Measurements from ENCODE around the gene PI4KB.

DNA sequence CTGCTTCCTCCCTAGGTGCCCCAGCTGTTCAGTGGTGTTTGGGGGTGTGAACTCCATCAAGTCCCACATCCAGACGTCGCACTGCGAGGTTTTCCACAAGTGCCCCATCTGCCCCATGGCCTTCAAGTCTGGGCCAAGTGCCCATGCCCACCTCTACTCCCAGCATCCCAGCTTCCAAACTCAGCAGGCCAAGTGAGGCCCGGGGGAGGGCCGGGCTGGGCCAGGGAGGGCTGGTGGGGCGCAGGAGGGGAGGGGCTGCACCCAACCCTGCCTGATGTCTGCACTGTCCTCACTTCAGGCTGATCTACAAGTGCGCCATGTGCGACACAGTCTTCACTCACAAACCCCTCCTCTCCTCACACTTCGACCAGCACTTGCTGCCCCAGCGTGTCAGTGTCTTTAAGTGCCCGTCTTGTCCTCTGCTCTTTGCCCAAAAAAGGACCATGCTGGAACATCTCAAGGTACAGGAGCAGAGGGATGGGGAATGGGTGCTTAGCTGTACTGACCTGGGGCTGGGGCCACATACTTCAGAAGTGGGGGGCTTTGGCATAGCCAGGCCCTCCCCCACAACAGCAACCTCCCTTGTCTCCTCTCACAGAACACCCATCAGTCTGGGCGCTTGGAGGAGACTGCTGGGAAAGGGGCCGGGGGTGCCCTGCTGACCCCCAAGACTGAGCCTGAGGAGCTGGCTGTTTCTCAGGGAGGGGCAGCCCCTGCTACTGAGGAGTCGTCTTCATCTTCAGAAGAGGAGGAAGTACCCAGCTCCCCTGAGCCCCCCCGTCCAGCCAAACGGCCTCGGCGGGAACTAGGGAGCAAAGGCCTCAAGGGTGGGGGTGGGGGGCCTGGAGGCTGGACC, 37.9 kb downstream of the PI4KB start:
- TF ChIP-seq, protein P1, sequence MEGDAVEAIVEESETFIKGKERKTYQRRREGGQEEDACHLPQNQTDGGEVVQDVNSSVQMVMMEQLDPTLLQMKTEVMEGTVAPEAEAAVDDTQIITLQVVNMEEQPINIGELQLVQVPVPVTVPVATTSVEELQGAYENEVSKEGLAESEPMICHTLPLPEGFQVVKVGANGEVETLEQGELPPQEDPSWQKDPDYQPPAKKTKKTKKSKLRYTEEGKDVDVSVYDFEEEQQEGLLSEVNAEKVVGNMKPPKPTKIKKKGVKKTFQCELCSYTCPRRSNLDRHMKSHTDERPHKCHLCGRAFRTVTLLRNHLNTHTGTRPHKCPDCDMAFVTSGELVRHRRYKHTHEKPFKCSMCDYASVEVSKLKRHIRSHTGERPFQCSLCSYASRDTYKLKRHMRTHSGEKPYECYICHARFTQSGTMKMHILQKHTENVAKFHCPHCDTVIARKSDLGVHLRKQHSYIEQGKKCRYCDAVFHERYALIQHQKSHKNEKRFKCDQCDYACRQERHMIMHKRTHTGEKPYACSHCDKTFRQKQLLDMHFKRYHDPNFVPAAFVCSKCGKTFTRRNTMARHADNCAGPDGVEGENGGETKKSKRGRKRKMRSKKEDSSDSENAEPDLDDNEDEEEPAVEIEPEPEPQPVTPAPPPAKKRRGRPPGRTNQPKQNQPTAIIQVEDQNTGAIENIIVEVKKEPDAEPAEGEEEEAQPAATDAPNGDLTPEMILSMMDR (conservative IDR thresholded peaks at IDR 0.05; ENCODE audit: low read depth, low read length) = no peak
- TF ChIP-seq MXI1 (IDR thresholded peaks at IDR 0.05; ENCODE audit: borderline replicate concordance, low read depth, low read length) (no peak), ELK1 (IDR thresholded peaks at IDR 0.05; ENCODE audit: borderline replicate concordance, low read depth, low read length) (no peak), RCOR1 (IDR thresholded peaks at IDR 0.05; ENCODE audit: insufficient replicate concordance, low read length) (no peak), RFX5 (IDR thresholded peaks at IDR 0.05; ENCODE audit: low read depth, low read length) (no peak), SMC3 (IDR thresholded peaks at IDR 0.05; ENCODE audit: low read depth, low read length) (no peak), CEBPB (IDR thresholded peaks at IDR 0.05; ENCODE audit: low read depth, low read length) (no peak), MAZ (IDR thresholded peaks at IDR 0.05; ENCODE audit: borderline replicate concordance, low read depth, low read length) (no peak), POLR2A (IDR thresholded peaks at IDR 0.05; ENCODE audit: low read depth, low read length) (no peak), BHLHE40 (IDR thresholded peaks at IDR 0.05; ENCODE audit: low read depth, low read length) (no peak), FOS (IDR thresholded peaks at IDR 0.05; ENCODE audit: low read depth, low read length) (no peak), NFE2L2 (IDR thresholded peaks at IDR 0.05; ENCODE audit: low read depth, low read length) (no peak)

Measured in IMR-90 (cell line).